Skeletal muscle satellite cell (primary cell): ENCODE results near the gene SEC22C.

Experiments used
- H3K27me3 ChIP-seq: 2 replicates; pipeline ENCODE4 v1.7.0; 2013; ENCODE audit warnings: low read length; ENCODE audit not compliant: control insufficient read depth, insufficient read depth
- H3K36me3 ChIP-seq: 2 replicates; pipeline ENCODE4 v1.7.0; 2013; ENCODE audit warnings: mild to moderate bottlenecking, control low read depth, low read length; ENCODE audit not compliant: insufficient read depth
- H3K4me1 ChIP-seq: 2 replicates; pipeline ENCODE4 v1.7.0; 2013; ENCODE audit warnings: low read length; ENCODE audit not compliant: control insufficient read depth, insufficient read depth
- H3K4me2 ChIP-seq: 2 replicates; pipeline ENCODE4 v1.7.0; 2013; ENCODE audit warnings: mild to moderate bottlenecking, low read length
- H3K4me3 ChIP-seq: 2 replicates; pipeline ENCODE4 v1.7.0; 2013; ENCODE audit warnings: low read length
- H3K9ac ChIP-seq: 2 replicates; pipeline ENCODE4 v1.7.0; 2013; ENCODE audit warnings: mild to moderate bottlenecking, low read depth, low read length, moderate library complexity
- H3K9me3 ChIP-seq: replicated peaks from 2 replicates; pipeline ENCODE4 v1.7.0; 2013; ENCODE audit warnings: mild to moderate bottlenecking, control low read depth, low read length

The SEC22C gene

DNA sequence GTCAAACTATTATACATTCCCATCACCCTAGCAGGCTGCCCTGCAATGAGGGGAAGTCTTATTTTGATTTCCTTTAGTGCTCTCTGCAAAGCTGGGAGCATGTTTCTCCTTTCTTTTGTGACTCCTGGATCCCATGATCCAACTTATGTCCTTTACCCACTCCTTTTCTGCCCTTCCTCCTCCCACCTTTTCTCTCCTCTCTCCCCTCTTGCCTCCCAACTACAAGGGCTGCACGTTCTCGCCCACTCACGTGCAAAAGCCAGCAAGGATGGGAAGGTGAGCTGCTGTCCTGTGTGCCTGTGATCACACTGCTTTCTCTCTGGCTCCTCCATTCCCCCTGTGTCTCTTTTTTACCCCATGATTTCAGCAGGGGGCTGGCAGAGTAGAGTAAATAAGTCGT lies 73.2 kb downstream of the SEC22C start:
- no peaks in the 10 kb centered on the region for H3K4me1 ChIP-seq
- H3K9ac ChIP-seq: no peak overlapping the region
- no peak overlapping the region for H3K4me3 ChIP-seq
- H3K4me2 ChIP-seq: no peak overlapping the region
- H3K27me3 ChIP-seq: peaks cover 70% of the 10 kb centered on the region
- H3K9me3 ChIP-seq: no peaks in the 10 kb centered on the region
- H3K36me3 ChIP-seq: no peaks in the 10 kb centered on the region

DNA sequence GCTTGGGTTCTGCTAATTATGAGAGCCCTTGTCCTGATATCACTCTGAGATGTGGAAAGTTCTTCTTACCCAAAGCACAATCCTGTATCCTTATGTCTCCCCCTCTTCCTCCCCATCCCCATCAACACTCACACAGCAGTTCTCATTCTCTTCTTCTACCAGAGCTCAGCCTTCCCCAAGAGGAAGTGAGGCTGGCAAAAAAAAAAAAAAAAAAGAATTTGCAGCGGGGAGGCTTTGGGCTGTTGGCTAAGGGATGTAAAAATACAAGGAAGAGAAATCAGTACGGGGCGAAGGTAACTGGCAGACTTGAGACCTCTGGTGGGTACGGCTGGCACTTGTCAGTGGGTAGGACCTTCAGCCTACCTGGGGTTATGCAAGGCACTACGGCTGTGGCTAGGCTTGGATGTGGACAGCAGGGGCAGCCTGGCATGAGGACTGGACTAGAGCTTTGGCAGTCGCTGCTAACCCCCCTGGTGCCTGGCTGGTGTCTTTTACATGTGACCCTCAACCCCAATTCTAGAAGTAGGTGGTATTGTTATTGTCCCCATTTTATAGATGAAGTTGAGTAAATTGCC lies 73.9 kb downstream of the SEC22C start:
- H3K4me3 ChIP-seq: no peak overlapping the region
- H3K9ac ChIP-seq: no peak overlapping the region
- H3K4me1 ChIP-seq: no peaks in the 10 kb centered on the region
- no peaks in the 10 kb centered on the region for H3K9me3 ChIP-seq
- no peak overlapping the region for H3K4me2 ChIP-seq
- peaks cover 77% of the 10 kb centered on the region for H3K27me3 ChIP-seq
- no peaks in the 10 kb centered on the region for H3K36me3 ChIP-seq

DNA sequence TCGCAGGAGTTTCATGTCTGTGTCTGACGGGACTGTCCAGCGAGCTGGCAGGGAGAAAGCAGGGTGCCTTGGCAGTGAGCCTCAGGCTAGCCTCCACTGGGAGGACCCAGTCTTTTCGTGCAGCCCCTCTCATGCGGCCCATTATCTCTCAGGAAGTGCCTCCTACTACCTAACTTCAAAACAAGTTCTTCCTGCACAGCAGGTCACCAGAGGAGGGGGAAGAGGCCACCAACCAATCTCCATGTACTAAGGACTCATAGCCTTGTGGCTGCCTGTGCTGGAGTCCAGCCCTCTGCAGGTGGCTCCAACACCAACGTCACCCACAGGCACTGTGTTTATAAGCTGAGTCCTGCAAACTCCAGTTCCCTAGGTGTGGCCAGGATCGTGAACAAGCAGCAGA lies 74.5 kb downstream of the SEC22C start:
- Histone ChIP-seq H3K4me3 (no peak overlapping the region), H3K36me3 (no peaks in the 10 kb centered on the region), H3K4me1 (peaks cover 1% of the 10 kb centered on the region), H3K9me3 (no peaks in the 10 kb centered on the region), H3K9ac (no peak overlapping the region), H3K4me2 (no peak overlapping the region), H3K27me3 (peaks cover 77% of the 10 kb centered on the region)

DNA sequence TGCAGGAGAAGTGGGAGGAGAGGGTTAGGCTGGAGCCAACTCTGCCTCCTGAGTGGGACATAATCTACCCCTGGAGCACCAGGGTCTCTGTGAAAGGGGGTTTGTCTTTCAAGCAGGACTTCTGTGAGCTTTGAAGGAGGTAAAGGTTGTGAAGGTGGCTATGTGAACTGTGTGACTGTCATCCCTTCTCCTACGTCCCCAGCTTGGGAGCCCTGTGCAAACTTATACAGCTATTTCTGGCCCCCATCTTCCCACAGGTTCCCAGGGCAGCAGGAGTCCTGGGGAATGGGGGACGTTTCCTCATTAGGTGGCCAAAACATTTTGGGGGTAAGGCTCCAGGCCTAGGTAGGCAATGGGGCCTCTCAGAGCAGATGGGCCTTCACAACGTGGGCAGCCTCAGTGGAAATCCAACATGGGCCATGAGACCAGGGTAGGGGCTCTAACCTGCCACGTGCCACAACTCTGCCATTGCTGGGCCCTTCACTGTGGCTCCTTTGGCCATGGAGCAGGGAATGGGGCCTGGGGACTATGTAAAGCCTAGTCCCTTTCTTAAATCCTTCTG lies 75.8 kb downstream of the SEC22C start:
- Histone ChIP-seq H3K4me2 (no peak overlapping the region), H3K9ac (no peak overlapping the region), H3K36me3 (no peaks in the 10 kb centered on the region), H3K4me3 (no peak overlapping the region), H3K4me1 (peaks cover 11% of the 10 kb centered on the region), H3K27me3 (peaks cover 78% of the 10 kb centered on the region), H3K9me3 (no peaks in the 10 kb centered on the region)

DNA sequence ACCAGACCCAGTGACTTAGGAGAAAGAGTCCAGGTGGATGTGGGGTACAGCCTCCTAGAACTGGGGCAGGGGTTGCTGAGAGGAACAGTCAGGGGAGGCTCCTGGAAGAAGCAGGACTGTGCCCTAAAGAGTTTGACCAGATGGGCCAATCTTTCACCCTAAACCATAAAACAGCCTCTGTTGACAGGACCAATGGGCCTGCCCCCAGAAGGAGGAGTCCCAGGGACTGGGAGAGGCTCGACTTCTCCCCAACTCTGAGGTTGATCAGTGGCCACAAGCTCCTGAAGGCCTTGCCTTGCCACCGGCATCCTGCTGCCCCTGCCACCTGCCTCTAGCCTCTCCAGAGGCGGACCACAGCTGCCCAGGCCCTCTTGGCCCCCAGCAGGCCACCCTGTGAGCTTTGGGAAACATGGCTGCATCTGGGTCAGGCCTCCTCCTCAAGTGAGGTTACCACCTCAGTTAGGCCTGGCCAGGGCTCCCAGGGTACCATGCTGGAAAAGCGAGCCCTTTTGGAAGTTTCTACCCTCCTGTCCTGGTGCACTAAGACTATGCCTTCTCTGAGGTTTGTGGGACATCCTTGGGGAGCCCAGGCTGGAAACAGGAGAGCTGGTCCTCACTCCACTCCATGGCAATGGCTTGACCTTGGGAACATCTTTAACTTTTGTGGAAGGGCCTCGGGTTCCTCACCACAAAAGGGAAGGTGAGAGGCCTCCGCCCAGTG lies 76.5 kb downstream of the SEC22C start:
- Histone ChIP-seq H3K27me3 (peaks cover 78% of the 10 kb centered on the region), H3K36me3 (no peaks in the 10 kb centered on the region), H3K4me3 (no peak overlapping the region), H3K4me1 (peaks cover 11% of the 10 kb centered on the region), H3K9me3 (no peaks in the 10 kb centered on the region), H3K9ac (no peak overlapping the region), H3K4me2 (no peak overlapping the region)

DNA sequence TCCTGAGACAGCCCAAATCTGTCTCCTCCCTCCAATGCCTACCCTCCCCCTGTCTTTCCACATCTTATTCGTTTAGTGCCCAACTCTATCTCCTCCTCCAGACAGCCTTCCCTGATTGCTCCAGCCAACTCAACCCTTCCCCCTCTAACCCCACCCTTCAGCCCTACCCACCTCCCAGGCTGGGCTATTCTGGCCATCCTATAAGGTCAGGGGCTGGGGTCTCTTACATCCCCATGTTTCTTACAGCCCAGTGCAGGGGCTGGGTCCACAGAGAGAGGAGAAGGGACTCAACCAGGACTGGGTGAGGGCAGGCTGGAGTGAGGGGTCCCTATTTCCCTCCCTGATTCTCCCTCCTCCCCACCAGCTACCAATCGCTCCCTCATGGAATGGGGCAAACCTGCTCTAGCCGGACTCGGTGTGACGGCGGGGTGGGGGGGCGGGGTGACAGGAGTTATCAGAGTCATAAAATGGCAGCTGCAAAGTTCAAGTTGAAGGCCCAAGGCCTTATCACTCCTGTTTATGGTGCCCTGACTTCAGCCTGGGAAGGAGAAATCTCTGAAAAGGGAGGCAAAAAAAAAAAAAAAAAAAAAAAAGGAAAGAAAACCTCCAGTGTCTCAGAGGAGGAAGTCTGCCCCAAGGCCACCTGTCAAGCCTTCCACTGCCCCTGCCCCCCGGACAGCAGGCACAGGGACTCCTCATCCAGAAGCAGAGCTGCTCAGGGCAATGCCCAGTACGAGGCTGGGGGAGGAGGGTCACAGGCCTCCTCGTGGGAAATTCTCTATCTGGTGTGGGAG lies 77.2 kb downstream of the SEC22C start:
- peaks cover 78% of the 10 kb centered on the region for H3K27me3 ChIP-seq
- no peaks in the 10 kb centered on the region for H3K9me3 ChIP-seq
- no peak overlapping the region for H3K4me2 ChIP-seq
- no peaks in the 10 kb centered on the region for H3K36me3 ChIP-seq
- no peak overlapping the region for H3K4me3 ChIP-seq
- no peak overlapping the region for H3K9ac ChIP-seq
- peaks cover 11% of the 10 kb centered on the region for H3K4me1 ChIP-seq

DNA sequence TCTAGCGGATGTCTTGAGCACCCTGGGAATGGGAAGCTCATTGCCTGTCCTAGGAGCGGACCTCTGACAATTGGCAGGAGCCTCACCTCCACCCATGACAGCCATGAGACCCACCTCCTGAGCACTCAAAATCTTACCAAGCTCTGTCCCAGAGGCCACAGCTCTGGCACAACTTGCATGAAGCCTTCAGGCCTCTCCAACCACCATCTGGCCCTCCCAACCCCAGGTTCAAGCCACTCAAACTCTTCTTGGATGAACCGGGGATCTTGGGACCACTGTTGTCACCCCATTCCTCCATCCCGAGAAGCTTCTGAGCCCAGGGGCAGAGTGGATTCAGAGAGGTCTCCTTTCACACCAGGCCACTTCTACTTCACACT lies 77.8 kb downstream of the SEC22C start:
- Histone ChIP-seq H3K4me1 (peaks cover 11% of the 10 kb centered on the region), H3K4me3 (no peak overlapping the region), H3K36me3 (no peaks in the 10 kb centered on the region), H3K9ac (no peak overlapping the region), H3K27me3 (peaks cover 78% of the 10 kb centered on the region), H3K4me2 (no peak overlapping the region), H3K9me3 (no peaks in the 10 kb centered on the region)

DNA sequence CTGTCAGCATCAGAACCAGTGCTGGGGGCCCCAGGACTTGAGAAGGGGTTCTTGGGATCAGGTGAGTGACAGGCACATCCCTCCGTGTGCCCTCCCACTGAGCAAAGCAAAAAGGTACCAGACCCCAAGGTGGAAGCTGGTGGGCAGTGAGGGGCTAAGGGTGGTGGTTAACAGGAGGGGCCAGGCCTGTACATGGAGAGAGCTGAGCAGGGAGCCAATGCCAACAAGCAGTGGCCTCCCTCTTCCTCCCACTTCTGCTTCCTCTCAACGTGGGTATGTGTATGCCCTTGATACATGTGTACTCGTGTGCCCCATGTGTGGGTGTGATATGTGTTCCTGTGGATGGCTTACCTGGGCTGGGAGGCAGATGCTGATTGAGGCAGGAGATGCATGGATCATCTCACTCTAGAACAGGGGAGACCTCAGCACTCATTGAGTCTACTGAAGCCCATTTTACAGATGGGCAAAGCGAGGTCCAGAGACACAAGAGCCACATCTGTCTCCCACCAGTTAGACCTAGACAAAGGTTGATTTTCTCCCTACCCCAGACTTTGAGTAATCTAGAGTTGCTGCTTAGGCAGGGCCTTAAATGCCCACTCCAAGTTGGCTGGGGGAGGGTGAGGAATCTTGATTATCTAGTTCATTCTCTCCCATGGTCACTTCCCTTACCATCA lies 78.4 kb downstream of the SEC22C start:
- Histone ChIP-seq H3K9me3 (no peaks in the 10 kb centered on the region), H3K4me1 (peaks cover 11% of the 10 kb centered on the region), H3K27me3 (peaks cover 79% of the 10 kb centered on the region), H3K9ac (no peak overlapping the region), H3K4me2 (no peak overlapping the region), H3K36me3 (no peaks in the 10 kb centered on the region), H3K4me3 (no peak overlapping the region)

DNA sequence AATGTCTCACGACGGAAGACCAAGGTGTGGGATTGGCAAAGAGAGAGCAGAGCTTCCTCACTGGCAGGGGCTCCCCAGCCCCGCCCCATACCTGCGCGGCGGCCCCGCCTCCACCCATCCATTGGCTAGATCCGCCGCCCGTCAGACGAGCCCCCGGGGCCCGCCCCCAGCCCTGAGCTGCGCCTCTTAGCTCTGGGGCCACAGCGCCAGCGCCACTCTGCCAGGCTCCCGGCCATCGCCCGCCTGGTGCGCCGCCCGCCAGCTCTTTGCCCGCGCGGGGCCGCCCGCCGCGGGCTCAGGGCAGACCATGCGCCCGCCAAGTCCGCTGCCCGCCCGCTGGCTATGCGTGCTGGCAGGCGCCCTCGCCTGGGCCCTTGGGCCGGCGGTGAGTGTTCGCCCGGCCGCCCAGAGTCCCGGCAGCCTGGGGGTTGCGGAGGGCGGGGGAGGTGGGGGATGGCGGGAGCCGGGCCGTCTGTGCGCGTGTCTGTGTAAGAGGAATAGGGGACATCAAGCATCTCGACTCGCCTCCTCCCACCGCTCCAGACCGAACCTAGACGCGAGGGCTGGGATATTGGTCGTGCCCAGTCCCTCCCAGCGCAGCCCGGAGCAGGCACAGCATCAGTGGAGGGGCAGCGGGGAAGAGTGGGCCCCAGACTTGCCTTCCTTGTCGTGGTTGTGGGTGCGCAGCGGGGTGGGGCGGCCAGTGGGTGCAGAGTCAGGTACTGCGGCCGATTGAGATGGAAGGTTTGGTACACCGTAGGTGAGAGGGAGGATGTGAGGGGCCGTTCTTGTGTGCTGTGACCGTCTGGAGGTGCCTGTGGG lies 79.1 kb downstream of the SEC22C start, which contains the start of gene VIPR1:
Gene VIPR1, plus strand, starts transcription at position 215 of the 822 bp plus-strand sequence. Its CDS starts 93 bp downstream, at position 308.
- Histone ChIP-seq H3K4me3 (peak within 1 kb of the TSS; percentile 47), H3K4me2 (peak within 1 kb of the TSS; percentile 74), H3K27me3 (peaks cover 77% of the 10 kb centered on the region), H3K4me1 (peaks cover 11% of the 10 kb centered on the region), H3K36me3 (no peaks in the 10 kb centered on the region), H3K9me3 (no peaks in the 10 kb centered on the region), H3K9ac (no peak within 1 kb of the TSS)

DNA sequence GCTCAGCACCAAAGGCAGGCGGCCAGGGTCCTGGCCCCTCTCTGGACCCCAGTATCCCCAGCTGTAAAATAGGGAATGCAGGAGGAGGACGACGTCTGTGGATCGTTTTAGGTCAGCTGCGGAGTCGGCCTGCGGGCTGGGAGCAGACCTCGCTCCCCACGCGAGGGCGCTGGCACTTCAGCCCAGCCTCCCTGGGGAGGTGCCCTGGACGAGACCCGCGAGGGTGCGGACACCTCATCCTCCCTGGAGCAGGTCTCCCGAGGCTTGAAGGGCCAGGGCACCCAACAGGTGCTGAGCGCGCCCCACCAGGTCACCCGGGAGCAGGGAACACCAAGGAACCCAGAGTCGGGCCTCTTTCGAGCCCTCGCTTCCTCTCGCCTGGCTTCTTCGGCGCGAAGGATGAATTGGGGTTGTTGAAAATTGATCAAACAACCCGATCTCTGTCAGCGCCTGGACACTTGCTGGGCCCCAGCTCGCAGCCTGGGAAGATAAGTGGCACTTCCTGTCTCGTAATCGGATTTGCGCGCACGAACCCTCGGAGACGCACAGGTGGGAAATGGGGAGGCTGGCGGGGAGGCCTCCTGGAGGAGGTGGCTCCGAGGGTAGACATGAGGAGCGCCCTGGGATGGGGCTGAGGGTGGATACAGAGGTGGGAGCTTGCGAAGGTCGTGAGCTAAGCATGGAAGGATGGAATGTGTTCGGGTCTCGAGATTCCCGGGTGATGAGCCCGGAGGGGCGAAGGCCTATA lies 79.9 kb downstream of the SEC22C start:
- peak overlapping the region; percentile 47 for H3K4me3 ChIP-seq
- no peaks in the 10 kb centered on the region for H3K9me3 ChIP-seq
- H3K27me3 ChIP-seq: peaks cover 76% of the 10 kb centered on the region
- H3K4me1 ChIP-seq: peaks cover 17% of the 10 kb centered on the region
- H3K4me2 ChIP-seq: peak overlapping the region; percentile 74
- no peak overlapping the region for H3K9ac ChIP-seq
- H3K36me3 ChIP-seq: no peaks in the 10 kb centered on the region
